Osteoblast (primary cell): ENCODE measurements around the gene PFKP. TPM values are rescaled to one million over a fixed set of nuclear protein-coding genes. Genes with fewer than 3 reads are reported as not detected.

Experiments used
- DNase-seq: peaks from one replicate; pipeline ENCODE4 v3.0.0; 2011; ENCODE audit warnings: low spot score, mixed read lengths; ENCODE audit not compliant: insufficient read length; ENCODE audit errors: missing footprints
- H2AFZ ChIP-seq: 2 replicates; pipeline ENCODE4 v1.6.0; 2011; ENCODE audit warnings: mild to moderate bottlenecking, low read length
- H3K27ac ChIP-seq: 2 replicates; pipeline ENCODE4 v1.5.1; 2011; ENCODE audit warnings: mild to moderate bottlenecking, low read depth, low read length, moderate library complexity
- H3K27me3 ChIP-seq: 2 replicates; pipeline ENCODE4 v1.6.0; 2012; ENCODE audit warnings: mild to moderate bottlenecking, control low read depth, inconsistent platforms, low read length, moderate library complexity; ENCODE audit not compliant: insufficient read depth
- H3K36me3 ChIP-seq: 2 replicates; pipeline ENCODE4 v1.5.1; 2011; ENCODE audit warnings: mild to moderate bottlenecking, low read length, control low read depth, moderate library complexity; ENCODE audit not compliant: insufficient read depth
- H3K4me1 ChIP-seq: 2 replicates; pipeline ENCODE4 v1.5.1; 2011; ENCODE audit warnings: mild to moderate bottlenecking, low read length, control low read depth, moderate library complexity; ENCODE audit not compliant: insufficient read depth
- H3K4me2 ChIP-seq: 2 replicates; pipeline ENCODE4 v1.6.0; 2011; ENCODE audit warnings: mild to moderate bottlenecking, low read length; ENCODE audit not compliant: insufficient read depth
- H3K4me3 ChIP-seq: fragments of 200-600 bp; sonication (generic); 3 replicates; pipeline ENCODE4 v1.5.1; 2012; ENCODE audit warnings: mild to moderate bottlenecking, low read length, inconsistent platforms; ENCODE audit not compliant: insufficient read depth
- H3K79me2 ChIP-seq: 2 replicates; pipeline ENCODE4 v1.6.0; 2012; ENCODE audit warnings: mild to moderate bottlenecking, low read length, control low read depth, inconsistent platforms; ENCODE audit not compliant: insufficient read depth
- H3K9me3 ChIP-seq: 2 replicates; pipeline ENCODE4 v1.5.1; 2011; ENCODE audit warnings: low read depth, low read length, control low read depth
- H4K20me1 ChIP-seq: 2 replicates; pipeline ENCODE4 v1.6.0; 2012; ENCODE audit warnings: mild to moderate bottlenecking, low read length, control low read depth; ENCODE audit not compliant: insufficient read depth
- CTCF ChIP-seq: IDR thresholded peaks from 2 replicates; pipeline ENCODE4 v1.5.1; 2011; ENCODE audit warnings: mild to moderate bottlenecking, low read depth, low read length, moderate library complexity; ENCODE audit errors: extremely low read depth
- total RNA-seq: library from RNA; depleted of rRNA; stranded (reverse); fragments of >200 nt; gene quantifications from 2 replicates; pipeline ENCODE4 v1.2.3, GENCODE V29; 2012

The PFKP gene
- total RNA-seq, 1 donor: 80.0 TPM

GRCh38 chr10:3062502-3063186, 4.7 kb upstream of the PFKP start:
- no peaks in the 10 kb centered on the region for H3K36me3 ChIP-seq
- no peaks in the 10 kb centered on the region for H3K79me2 ChIP-seq
- peaks cover 5% of the 10 kb centered on the region for H3K4me1 ChIP-seq
- no peaks in the 10 kb centered on the region for H4K20me1 ChIP-seq
- H3K4me3 ChIP-seq: no peak overlapping the region
- H3K9me3 ChIP-seq: no peaks in the 10 kb centered on the region
- no peak overlapping the region for H2AFZ ChIP-seq
- DNase-seq: no peak
- no peaks in the 10 kb centered on the region for H3K27me3 ChIP-seq
- no peak for TF ChIP-seq CTCF
- H3K4me2 ChIP-seq: no peak overlapping the region
- H3K27ac ChIP-seq: no peak overlapping the region

GRCh38 chr10:3064423-3064822, 2.9 kb upstream of the PFKP start:
- no peak overlapping the region for H3K4me2 ChIP-seq
- H2AFZ ChIP-seq: no peak overlapping the region
- no peaks in the 10 kb centered on the region for H3K36me3 ChIP-seq
- no peaks in the 10 kb centered on the region for H3K27me3 ChIP-seq
- TF ChIP-seq CTCF: no peak
- H3K4me1 ChIP-seq: peaks cover 9% of the 10 kb centered on the region
- peaks cover 13% of the 10 kb centered on the region for H3K79me2 ChIP-seq
- H3K9me3 ChIP-seq: no peaks in the 10 kb centered on the region
- no peak overlapping the region for H3K4me3 ChIP-seq
- no peak for DNase-seq
- no peaks in the 10 kb centered on the region for H4K20me1 ChIP-seq
- H3K27ac ChIP-seq: no peak overlapping the region

- TF ChIP-seq CTCF: no peak
- Histone ChIP-seq H3K4me1 (peaks cover 14% of the 10 kb centered on the region), H4K20me1 (no peaks in the 10 kb centered on the region), H2AFZ (no peak overlapping the region), H3K27me3 (no peaks in the 10 kb centered on the region), H3K79me2 (peaks cover 25% of the 10 kb centered on the region), H3K4me2 (no peak overlapping the region), H3K9me3 (no peaks in the 10 kb centered on the region), H3K4me3 (no peak overlapping the region), H3K36me3 (peaks cover 10% of the 10 kb centered on the region), H3K27ac (no peak overlapping the region)
- no peak for DNase-seq
Observed at GRCh38 chr10:3065622-3066021, 1.7 kb upstream of the PFKP start.

GRCh38 chr10:3066317-3067117, 831 bp upstream of the PFKP start:
- H3K4me2 ChIP-seq: peak overlapping the region; percentile 78
- peaks cover 18% of the 10 kb centered on the region for H3K4me1 ChIP-seq
- DNase-seq: peak; percentile 75
- no peak overlapping the region for H3K27ac ChIP-seq
- peak overlapping the region; percentile 15 for H2AFZ ChIP-seq
- no peaks in the 10 kb centered on the region for H3K9me3 ChIP-seq
- peaks cover 10% of the 10 kb centered on the region for H3K36me3 ChIP-seq
- H4K20me1 ChIP-seq: peaks cover under 1% of the 10 kb centered on the region
- peak overlapping the region; percentile 88 for H3K4me3 ChIP-seq
- peaks cover 34% of the 10 kb centered on the region for H3K79me2 ChIP-seq
- no peak for TF ChIP-seq CTCF
- H3K27me3 ChIP-seq: no peaks in the 10 kb centered on the region
